GM12891 (cell line): Measurements from ENCODE around the gene HIPK2.

ENCODE experiments used
- PAX5 ChIP-seq: IDR thresholded peaks from 2 replicates; pipeline ENCODE4 v1.6.1; 2011; ENCODE audit warnings: low read length, moderate library complexity, mild to moderate bottlenecking; ENCODE audit not compliant: insufficient read depth, severe bottlenecking
- POLR2A ChIP-seq: IDR thresholded peaks from 2 replicates; pipeline ENCODE4 v1.6.1; 2011; ENCODE audit warnings: low read depth, low read length, control low read depth
- POLR2AphosphoS5 ChIP-seq: IDR thresholded peaks from 2 replicates; pipeline ENCODE4 v1.6.1; 2011; ENCODE audit warnings: low read depth, low read length, control low read depth
- POU2F2 ChIP-seq: IDR thresholded peaks from 2 replicates; pipeline ENCODE4 v1.6.1; 2011; ENCODE audit warnings: low read depth, mild to moderate bottlenecking, control low read depth, low read length, moderate library complexity
- SPI1 ChIP-seq: IDR thresholded peaks from 2 replicates; pipeline ENCODE4 v1.6.1; 2011; ENCODE audit warnings: low read depth, low read length, control low read depth
- TAF1 ChIP-seq: IDR thresholded peaks from 2 replicates; pipeline ENCODE4 v1.6.1; 2011; ENCODE audit warnings: low read depth, low read length, control low read depth

DNA sequence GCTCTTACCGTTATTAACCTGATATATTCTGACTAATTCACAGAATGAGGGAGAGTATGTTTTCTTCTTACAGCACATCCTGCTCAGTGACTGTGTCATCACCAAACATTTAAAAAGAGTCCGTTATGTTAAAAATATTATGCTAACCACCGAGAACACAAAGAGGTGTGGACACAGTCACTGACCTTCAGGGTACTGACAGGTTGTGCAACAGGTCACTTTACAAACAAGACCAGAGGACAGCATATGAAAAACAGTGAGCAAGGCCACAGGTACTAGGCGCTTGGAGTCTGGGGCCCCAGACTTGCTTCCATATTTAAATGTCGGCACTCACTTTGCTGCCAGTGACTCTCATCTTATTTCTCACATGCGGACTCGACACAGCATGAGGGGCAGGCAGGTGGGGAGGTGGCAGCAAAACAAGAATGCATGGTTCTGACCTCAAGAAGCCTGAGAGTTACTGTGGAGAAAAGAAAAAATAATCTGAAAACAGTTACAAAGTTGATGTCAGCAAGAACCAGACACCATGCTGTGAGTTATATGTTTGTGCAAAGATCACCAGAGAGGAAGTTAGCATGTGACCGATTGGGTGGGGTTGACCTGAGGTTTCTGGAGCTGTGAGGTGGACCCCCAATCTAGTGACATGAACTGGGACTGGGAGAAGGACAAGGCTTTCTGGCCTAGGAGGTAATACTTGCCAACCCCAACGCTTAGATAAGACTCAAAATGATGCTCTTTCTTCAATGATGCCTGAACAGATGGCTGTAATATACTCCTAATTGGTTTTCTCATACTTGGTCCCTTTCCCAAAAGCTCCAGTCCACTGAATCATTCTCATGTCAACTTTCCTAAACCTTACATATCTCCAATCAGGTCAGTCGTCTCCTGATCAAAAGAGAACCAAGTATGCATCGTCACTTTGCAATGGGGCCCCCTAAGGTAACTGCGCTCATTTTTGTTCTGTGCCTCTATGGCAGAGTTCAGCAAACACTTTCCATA lies 102.4 kb downstream of the HIPK2 start:
- TF ChIP-seq SPI1 (0 out of 2 replicates have a peak, but pooled peaks have one; percentile 13), TAF1 (no peak), POLR2A (no peak), POLR2AphosphoS5 (no peak), POU2F2 (no peak), PAX5 (no peak)
